ENCODE data around the gene SH3BP5.

Gene SH3BP5

DNA sequence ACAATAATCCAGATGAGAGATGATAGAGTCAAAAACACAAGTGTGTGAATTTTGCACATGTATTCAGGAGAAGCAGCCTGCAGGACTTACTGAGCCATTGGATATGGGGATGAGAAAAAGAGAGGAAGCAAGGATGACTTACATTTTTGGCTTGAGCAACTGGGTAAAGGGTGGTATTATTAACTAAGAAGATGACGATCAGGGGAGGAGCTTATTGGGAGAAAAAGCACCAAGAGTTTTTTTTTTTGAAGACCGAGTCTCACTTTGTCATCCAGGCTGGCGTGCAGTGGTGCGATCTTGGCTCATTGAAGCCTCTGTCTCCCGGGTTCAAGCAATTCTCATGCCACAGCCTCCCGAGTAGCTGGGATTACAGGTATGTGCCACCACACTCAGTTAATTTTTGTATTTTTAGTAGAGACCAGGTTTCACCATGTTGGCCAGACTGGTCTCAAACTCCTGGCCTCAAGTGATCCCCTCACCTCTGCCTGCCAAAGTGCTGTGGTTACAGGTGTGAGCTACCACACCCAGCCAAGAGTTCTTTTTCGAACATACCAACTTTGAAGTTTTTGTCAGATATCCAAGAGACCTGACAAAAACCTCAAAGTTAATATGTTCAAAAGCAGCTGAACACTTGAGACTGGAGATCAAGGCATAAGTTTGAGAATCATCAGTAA is 14.8 kb upstream of the SH3BP5 start:
- no peak for DNase-seq (ENCODE audit: low read depth)

DNA sequence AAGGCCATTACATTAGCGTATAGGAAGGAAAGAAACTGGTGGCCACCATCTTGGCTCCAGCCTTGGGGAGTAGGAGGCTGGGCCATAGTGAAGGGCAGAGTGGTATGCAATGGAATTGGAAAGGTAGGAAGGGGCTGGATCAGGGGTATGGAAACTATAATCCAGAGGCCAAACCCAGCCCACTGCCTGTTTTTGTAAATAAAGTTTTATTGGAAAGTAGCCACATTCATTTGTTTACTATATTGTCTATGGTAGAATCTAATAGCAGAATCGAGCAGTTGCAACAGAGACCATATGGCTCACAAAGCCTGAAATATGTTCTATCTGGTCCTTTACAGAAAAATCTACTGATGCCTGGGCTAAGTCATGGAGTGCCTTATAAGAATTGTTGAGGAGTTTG is 14.1 kb upstream of the SH3BP5 start:
- DNase-seq (ENCODE audit: low read depth) = no peak

- no peak for DNase-seq (ENCODE audit: low read depth)
These were observed 13.3 kb upstream of the SH3BP5 start for GRCh38 chr3:15345608-15346137.

DNA sequence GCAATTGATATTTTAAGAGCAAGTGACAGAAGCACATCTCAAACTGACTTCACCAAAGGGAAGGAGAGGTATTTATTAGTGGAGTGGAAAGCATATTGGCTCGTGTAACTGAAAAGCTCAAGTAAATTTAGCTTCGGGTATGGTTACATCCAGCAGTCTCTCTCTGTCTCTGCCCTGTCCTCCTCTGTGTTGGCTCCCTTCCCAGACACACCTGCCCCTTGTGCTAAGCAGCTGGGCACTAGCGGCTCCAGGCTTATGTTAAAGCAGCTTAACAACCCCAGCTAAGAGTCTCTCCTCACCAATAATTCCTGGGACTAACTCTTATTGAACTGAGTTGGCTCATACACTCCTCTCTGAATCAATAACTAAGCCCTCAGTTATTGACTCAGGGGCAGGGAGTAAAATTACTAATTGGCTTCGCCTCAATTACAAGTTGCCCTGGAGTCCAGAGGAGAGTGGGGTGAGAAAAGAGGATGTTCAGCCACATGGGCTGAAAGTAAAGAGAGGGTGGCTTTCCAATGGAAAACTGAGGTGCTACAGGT is 12.8 kb upstream of the SH3BP5 start:
- DNase-seq (ENCODE audit: low read depth) = no peak

DNA sequence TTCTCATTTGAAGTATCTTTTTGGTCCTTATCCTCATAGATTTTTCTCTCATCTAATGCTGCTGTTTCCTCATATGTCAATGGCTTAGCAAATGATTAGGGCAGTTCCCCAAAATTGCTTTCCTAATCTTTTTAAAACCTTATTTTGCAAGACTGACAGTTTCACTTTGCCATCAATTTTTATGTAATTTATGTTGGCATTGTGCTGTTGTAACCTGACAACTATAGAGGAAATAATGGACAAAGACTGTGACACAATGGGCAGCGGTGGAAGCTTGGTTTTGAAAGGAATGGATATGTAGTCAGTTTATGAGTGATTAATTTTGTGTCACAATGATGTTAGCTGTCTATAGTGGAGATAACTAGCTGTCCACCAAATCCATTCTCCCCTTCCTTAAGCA is 10.6 kb upstream of the SH3BP5 start:
- DNase-seq (ENCODE audit: low read depth) = no peak

DNA sequence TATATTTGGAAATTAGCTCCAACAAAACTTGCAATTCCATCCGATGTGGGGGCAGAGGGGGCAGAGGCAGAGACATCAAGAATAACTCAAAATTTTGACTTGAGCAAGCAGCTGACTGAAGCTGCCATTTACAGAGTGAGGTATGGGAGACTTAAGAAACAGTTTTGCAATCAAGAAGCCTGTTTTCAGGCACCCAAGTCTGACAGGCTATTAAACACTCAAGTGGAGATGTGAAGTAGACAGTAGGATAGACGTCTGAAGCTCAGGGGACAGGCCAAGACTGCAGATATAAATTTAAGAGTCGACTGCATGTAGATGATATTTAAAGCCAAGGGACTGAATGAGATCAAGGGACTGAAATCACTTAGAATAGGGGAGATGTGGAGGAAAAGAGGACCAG is 9.9 kb upstream of the SH3BP5 start:
- no peak for DNase-seq (ENCODE audit: low read depth)

- no peak for DNase-seq (ENCODE audit: low read depth)
These were observed 8.8 kb upstream of the SH3BP5 start for GRCh38 chr3:15341030-15341726.

DNA sequence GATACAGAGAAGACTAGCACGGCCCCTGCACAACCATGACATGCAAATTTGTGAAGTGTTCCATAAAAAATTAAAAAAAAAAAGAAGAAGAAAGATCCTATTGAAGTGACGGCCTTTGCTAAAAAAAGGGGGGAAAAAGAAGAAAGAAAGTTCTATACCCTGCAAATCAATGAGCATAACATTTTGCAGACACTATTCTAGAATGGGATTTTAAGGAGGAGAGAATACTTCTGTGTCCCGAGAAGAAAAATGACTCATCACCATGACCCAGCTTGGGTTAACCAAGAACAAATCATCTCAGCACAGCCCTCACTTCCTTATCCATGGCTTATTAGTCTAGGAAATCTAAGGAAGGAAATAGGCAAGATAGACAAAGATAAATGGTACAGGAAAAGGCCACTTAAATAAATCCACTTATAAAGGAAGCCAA is 7.4 kb upstream of the SH3BP5 start:
- no peak for DNase-seq (ENCODE audit: low read depth)

DNA sequence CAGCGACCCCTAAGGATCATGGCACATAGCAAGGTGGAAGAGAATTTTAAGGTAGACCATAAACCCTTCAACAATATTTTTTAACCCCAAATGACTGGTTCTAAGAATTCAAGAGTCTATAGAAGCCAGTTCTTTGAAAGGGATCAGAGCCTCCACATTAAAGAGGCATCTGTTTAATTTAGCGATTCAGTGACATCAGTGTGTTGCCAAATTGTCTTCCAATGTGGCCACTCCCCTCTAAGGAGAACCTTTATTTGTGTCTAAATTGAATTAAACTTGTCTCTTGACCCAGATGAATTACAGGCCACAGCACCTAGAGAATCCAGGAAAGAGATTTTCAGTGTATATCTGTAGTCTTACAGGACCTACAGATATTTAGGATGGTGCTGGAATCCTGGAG is 6.6 kb upstream of the SH3BP5 start:
- DNase-seq (ENCODE audit: low read depth) = no peak

- DNase-seq (ENCODE audit: low read depth) = no peak
These were observed 5.6 kb upstream of the SH3BP5 start for GRCh38 chr3:15337963-15338362.

DNA sequence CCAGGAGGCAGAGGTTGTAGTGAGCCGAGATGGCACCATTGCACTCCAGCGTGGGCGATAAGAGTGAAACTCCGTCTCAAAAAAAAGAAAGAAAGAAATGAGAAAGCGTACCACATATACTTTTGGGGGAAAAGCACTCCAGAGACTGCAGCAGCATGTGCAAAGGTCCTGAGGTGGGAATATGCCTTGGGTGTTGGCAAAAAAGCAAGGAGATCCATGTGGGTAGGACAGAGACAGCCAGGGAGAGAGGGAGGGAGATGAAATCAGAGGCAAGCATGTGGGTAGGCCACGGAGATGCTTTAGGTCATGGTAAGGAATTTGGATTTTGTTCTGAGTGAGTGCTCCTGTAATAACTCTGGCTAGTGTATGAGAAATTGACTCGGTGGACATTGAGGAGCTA is 3.7 kb upstream of the SH3BP5 start:
- DNase-seq (ENCODE audit: low read depth) = no peak

- DNase-seq (ENCODE audit: low read depth) = no peak
These were observed 1.5 kb upstream of the SH3BP5 start for GRCh38 chr3:15333956-15334263.

- DNase-seq (ENCODE audit: low read depth) = no peak
These were observed 941 bp upstream of the SH3BP5 start for GRCh38 chr3:15333099-15333955.

GRCh38 chr3:15331606-15332404 is 581 bp downstream of the SH3BP5 start:
- DNase-seq (ENCODE audit: low read depth) = no peak

DNA sequence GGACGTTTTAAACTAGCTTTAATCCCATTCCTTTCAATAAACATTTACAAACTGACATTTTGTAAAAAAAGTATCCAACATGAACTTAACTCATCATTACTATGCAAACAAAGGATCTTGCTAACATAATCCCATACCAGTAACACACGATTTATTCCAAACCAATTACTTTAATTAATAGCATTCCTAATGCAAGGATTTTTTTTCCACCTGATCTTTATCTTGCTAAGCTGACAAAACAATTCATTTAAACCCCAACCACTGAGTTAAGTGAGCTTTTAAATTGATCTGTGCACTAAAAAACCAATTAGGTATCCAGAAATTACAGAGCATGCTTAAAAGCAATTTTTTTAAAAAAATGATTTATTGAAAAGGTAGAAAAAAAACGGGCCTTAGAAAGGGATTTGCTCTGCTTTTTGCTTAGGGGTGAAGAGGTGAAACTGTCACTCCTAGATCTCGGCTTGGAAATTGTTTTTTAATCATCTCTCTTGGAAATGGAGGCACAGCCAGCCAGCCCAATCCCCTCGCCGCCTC is 1.2 kb downstream of the SH3BP5 start:
- DNase-seq (ENCODE audit: low read depth) = no peak

DNA sequence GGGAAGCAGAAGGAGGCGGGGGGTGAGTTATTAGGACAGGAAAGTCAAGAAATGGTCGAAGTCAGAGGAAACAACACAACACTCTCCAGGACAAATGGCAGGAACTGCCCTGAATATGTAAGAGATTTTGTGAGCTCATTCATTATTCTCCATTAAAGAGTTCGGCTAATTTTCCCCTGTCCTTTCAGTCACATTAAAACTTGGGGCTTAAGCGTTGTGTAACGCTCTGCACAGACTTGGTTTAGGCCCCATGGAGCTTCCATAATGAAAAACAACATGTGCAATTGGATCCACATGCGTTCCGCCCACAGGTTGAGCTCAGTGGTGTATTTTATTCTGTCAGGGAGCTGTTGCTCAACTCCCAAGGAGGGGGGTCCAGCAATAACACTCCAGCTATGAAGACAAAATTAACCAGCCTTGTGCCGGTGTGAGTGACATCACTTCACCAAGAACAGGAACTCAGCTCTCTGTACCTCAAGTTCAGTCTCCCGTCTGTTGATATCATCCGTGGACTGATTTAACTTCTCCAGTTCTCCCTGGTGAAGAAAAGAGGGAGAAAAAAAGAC is 2.3 kb downstream of the SH3BP5 start:
- DNase-seq (ENCODE audit: low read depth) = no peak

GRCh38 chr3:15329046-15330005 is 3.1 kb downstream of the SH3BP5 start:
- DNase-seq (ENCODE audit: low read depth) = no peak

DNA sequence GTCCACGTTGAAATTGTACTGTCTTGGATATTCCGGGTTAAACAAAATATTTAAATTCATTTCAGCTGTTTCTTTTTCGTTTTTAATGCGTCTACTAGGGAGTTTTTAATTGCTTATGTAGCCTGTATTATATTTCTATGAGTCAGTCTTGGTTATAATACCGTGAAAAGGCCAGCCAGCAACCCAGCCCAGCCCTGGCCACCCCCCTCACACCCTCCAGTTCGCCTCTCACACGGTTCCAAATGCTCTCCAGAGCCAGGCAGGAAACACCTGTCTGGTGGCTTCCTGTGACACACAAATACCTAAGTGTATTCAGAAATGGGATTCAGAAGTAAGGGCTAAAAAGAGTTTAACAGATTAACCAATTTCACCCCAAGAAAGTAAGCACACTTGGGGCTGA is 4.4 kb downstream of the SH3BP5 start:
- no peak for DNase-seq (ENCODE audit: low read depth)

DNA sequence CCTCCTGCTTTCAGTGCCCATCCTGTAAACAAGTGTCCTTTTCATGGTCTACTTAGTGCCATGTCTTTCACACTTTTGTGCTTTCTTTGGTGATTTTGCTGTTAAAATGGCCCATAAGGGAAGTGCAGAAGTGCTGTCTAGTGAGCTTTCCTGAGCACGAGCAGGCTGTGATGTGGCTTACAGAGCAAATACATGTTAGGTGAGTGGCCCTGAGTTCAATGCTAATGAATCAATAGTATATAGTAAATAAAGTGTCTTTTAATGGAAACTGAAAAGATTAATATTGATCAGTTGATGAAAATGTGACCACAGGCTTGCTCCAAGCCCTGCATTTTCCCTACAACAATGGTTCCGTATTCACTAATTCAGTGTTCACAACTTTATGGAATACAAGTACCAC is 5.7 kb downstream of the SH3BP5 start:
- DNase-seq (ENCODE audit: low read depth) = no peak

DNA sequence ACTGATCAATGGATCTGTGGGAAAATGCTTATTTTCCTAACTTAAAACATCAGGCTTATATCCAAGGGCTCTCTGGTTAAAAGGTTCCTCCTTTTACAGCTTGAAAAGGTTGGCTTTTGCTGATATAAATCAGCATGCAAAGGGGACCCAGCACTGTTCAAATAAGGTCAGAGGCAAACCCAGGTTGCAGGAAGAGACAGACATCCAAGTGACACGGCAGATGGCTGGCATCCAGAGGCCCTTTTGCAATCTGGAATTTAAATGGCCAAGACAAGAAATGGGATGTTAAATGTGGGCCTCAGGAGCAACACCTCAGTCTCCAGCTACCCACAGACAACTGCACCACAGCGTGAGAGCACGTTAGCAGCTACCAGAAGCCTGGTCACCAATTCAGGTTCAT is 6.3 kb downstream of the SH3BP5 start:
- DNase-seq (ENCODE audit: low read depth) = no peak
